ENCODE data around the gene ACTR2. TPM values are rescaled to one million over a fixed set of nuclear protein-coding genes. Genes with fewer than 3 reads are reported as not detected.
"Not testable (repeated sequence)": the region's sequence is repeated elsewhere in the genome, so short reads cannot be mapped to it uniquely, and the experiment has no call there.

ACTR2 gene
- total RNA-seq, 1 donor from 2014 or later: 109 TPM

DNA sequence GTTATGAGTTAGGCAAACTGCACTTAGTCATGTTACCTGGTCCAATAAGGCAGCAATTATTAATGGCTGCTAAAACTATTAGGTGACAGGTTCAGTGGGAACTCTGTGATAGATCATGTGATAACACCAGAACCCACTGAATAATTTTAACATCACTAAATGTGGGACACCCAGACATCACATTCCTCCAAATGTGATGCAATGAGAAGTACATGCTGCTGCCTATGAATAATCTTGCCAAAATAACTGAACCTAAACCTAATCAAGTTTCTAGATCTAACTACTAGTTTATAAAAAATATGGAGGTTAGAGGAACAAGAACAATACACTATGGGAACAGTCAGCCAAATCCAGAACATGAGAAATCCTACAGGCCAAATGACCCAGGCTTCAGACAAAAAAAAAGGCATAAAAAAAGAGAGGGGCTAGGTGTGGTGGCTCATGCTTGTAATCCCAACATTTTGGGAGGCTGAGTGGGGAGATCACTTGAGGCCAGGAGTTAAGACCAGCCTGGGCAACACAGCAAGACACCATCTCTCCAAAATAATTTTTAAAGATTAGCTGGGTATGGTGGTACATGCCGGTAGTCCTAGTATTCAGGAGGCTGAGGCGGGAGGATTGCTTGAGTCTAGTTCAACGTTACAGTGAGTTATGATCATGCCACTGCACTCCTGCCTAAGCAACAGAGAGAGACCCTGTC, 7.0 kb upstream of the ACTR2 start:
- intact Hi-C loops (cut with micrococcal nuclease): no loop called here
- ATAC-seq (no peak), DNase-seq (no peak)

GRCh38 chr2:65221275-65221674, 6.4 kb upstream of the ACTR2 start:
- ATAC-seq; intact Hi-C loops (cut with micrococcal nuclease): not testable (repeated sequence)

DNA sequence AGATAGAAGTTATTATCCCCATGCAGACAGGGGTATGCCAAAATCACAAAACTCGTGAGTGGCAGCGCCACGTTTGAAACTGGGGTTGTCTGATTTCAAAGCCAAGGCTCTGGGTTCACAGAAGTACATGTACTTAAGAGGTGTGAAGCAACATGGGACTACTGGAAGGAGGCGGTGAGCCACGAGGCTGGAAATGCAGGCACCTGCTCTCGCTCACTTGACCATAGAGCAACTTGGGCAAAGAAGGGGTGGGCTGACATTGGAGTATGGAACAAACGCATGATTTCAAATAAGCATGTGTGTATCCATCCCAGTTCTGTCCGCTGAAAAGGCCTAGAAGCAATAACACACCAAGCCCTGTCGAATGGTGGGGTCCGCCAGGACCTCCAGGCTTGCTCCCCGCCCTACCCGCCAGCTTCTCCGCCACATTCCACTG, 593 bp upstream of the ACTR2 start:
- DNase-seq: peak; percentile 31
- peak; percentile 19 for ATAC-seq
- intact Hi-C loops (cut with micrococcal nuclease): no loop called here

More at GRCh38 chr2:65221275-65221674, 6.4 kb upstream of the ACTR2 start:
- DNase-seq: not testable (repeated sequence)

DNA sequence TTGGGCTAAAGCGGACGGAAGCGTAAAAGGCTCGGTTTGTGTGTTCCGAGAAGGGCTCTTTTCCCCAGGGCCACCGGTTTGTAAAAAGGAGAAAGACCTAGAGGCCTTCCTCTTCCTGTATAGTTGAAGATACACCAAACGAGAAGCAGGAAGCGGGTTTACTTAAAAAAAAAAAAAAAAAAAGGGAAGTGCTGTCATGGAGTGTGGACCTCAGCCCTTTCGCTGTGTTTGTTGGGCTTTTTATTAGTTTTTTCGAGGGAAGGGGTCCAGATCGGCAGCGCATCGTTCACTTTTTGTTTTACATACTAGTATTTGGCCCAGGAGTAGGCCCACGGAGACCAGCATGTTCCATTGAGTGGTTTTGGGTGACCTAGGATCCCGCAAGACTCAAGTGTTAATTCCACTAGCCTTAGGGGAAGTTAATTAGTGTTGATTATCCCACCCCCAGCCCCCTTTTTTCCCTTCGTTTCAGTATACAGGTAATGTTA, 676 bp downstream of the ACTR2 start:
- ATAC-seq (peak; percentile 52), DNase-seq (no peak)
- intact Hi-C loops (cut with micrococcal nuclease): no loop called here

- no peak for ATAC-seq
- DNase-seq: no peak
- intact Hi-C loops (cut with micrococcal nuclease): no loop called here
These were observed 3.5 kb downstream of the ACTR2 start for GRCh38 chr2:65231121-65231520.

- no peak for DNase-seq
- intact Hi-C loops (cut with micrococcal nuclease): no loop called here
- no peak for ATAC-seq
These were observed 4.4 kb downstream of the ACTR2 start for GRCh38 chr2:65231892-65232477.

DNA sequence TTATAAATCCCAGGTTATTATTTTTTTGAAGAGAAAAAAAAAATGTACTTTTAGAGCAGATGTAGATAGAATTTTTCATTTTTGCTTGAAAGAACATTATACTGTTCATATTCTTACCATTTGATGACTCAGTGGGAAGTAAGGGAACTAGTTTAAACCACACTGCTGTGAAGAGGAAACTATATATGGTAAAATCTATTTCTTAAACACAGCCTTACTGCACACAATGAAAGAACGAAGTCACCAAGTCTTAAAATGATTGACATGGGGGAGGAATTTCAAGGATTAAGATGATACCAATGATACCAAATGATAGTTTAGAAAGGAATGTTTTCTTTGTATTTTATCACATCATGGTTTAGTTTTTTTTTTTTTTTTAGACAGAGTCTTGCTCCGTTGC, 5.0 kb downstream of the ACTR2 start:
- ATAC-seq (no peak), DNase-seq (no peak)
- intact Hi-C loops (cut with micrococcal nuclease): no loop called here

DNA sequence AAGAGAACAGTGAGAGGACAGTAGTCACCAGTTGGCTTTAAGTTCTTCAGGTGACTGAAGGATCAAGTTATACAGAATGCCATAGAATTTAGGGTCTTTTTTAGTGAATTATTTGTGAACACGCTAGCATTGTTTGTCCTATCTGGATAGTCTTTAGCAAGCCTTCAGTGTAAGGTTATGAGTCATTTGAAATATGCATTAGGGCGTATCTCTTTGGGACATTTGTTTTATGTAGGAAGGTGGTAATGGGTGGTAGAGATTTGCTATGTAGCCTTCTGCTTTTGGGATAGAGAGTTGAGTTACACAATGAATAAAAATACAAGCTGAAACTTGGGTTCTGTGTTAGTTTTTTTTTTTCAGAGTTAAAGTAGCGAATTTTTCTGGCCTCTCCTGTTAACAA, 13.0 kb downstream of the ACTR2 start:
- no peak for ATAC-seq
- intact Hi-C loops (cut with micrococcal nuclease): no loop called here

GRCh38 chr2:65244452-65244851, 16.8 kb downstream of the ACTR2 start:
- intact Hi-C loops (cut with micrococcal nuclease); ATAC-seq; DNase-seq: not testable (repeated sequence)

More for the DNA sequence above, 13.0 kb downstream of the ACTR2 start:
- DNase-seq: no peak

GRCh38 chr2:65252640-65253039, 25.0 kb downstream of the ACTR2 start:
- ATAC-seq (no peak), DNase-seq (no peak)
- intact Hi-C loops (cut with micrococcal nuclease): no loop called here

- ATAC-seq (no peak), DNase-seq (no peak)
- intact Hi-C loops (cut with micrococcal nuclease): no loop called here
These were observed 27.7 kb downstream of the ACTR2 start for GRCh38 chr2:65255356-65255755.

- ATAC-seq: no peak
- intact Hi-C loops (cut with micrococcal nuclease): no loop called here
- DNase-seq: no peak
These were observed 28.4 kb downstream of the ACTR2 start for GRCh38 chr2:65256054-65256453.

- ATAC-seq; DNase-seq; intact Hi-C loops (cut with micrococcal nuclease): not testable (repeated sequence)
These were observed 30.2 kb downstream of the ACTR2 start for GRCh38 chr2:65257866-65258265.

DNA sequence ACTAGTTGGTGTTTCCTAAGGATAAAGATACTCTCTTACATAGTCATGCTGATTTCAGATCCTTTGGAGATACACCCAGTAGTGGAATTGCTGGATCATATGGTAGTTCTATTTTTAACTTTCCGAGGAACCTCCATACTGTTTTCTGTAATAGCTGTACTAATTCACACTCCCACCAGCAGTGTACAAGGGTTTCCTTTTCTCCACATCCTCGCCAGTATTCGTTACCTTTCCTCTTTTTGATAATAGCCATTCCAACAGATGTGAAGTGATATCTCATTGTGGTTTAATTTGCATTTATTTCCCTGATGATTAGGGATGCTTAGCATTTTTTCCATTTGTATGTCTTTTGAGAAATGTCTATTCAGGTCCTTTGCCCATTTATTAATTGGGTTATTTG, 34.0 kb downstream of the ACTR2 start:
- intact Hi-C loops (cut with micrococcal nuclease): loop anchor here (5.0 kb wide), 1 partner anchor 291 kb away; no protein-coding TSS in a partner anchor
- no peak for ATAC-seq

DNA sequence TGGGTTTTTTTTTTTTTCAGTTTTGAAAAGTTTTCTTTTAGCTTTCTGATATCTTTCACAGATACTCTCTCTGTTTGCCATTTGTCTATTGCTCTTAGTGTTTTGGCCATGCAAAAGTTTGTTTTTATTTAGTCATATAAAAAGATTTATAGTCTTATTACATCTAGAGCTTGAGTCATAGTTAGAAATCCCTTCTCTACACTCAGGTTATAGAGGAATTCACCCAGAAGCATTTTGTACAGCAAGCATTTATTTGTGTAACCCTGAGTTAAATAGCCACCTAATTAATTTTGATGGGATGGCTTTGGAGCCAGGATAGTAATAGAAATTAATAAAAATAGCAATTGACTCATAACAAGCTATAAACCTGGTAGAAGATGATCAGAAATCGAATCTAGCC, 35.6 kb downstream of the ACTR2 start:
- intact Hi-C loops (cut with micrococcal nuclease): loop anchor here (5.0 kb wide), 1 partner anchor 289 kb away; no protein-coding TSS in a partner anchor
- no peak for ATAC-seq
- no peak for DNase-seq

More for the DNA sequence above, 34.0 kb downstream of the ACTR2 start:
- no peak for DNase-seq

DNA sequence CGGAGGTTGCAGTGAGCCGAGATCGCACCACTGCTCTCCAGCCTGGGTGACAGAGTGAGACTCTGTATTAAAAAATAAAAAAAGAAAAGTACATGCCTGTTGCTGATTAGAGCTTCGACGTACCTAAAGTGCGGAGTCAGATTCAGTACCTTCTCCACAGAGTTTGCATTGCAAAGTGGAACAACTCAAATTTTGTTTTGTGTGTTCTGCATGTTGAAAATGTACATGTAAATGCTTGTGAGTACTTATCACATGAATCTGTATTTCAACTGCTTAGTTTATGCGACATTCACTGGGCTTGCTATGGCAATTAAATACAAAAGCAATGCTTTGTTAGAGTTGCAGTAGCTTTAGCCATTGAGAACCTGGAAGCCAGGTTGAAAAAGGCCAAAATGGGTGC, 36.4 kb downstream of the ACTR2 start:
- intact Hi-C loops (cut with micrococcal nuclease): loop anchor here (5.0 kb wide), 1 partner anchor 288 kb away; no protein-coding TSS in a partner anchor
- no peak for DNase-seq
- no peak for ATAC-seq

- ATAC-seq (peak; percentile 82), DNase-seq (no peak)
- intact Hi-C loops (cut with micrococcal nuclease): loop anchor here (5.0 kb wide), 2 partner anchors 172 to 287 kb away; no protein-coding TSS in a partner anchor
These were observed 37.4 kb downstream of the ACTR2 start for GRCh38 chr2:65264821-65265670.

DNA sequence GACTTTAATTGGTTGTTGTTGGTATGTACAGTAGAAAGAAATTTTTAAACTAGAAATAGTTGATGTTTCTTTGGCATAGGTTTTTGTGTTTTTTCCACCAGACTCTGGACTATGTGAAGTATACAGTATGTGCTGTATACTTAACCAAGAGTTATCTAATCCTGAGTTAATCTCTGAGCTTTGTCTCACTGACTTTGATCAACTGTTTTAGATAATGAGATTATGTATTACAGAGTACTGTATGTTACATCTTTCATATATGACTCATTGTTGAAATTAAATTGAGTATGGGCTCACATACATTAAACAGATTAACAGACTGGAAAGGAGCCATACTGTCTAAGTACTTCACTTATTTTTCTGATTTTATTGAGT, 38.0 kb downstream of the ACTR2 start:
- ATAC-seq (no peak), DNase-seq (no peak)
- intact Hi-C loops (cut with micrococcal nuclease): loop anchor here (5.0 kb wide), 1 partner anchor 172 kb away; no protein-coding TSS in a partner anchor

DNA sequence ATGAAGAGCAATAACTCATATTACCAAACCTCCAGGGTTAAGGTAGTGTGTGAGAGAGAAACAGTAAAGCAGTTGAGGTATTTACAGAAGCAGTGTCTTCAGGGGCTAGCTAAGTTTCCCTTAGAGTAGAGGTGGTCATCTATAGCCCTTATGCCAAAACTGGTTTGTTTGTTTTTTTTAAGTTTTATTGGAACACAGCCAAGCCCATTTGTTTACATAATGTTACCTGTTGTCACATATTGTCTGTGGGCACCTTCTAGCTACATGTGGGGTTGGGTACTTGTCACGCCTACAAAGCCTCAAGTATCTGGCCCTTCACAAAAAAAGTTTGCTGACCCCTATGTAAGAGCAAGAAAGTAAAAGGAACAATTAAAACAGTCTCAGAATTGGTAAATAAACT, 39.4 kb downstream of the ACTR2 start:
- no peak for ATAC-seq
- intact Hi-C loops (cut with micrococcal nuclease): loop anchor here (5.0 kb wide), 1 partner anchor 170 kb away; no protein-coding TSS in a partner anchor

More for the DNA sequence above, 39.4 kb downstream of the ACTR2 start:
- no peak for DNase-seq
